Esophagus squamous epithelium (tissue), 4 donors: ENCODE data around the gene MOB1A.

Experiments
- POLR2A ChIP-seq, 4 donors: fragments of 450-650 bp; IDR thresholded peaks; one replicate each; pipeline ENCODE4 v1.6.1; 2017; ENCODE audit warnings: antibody characterized with exemption in 4 of 4, mild to moderate bottlenecking in 4 of 4, moderate library complexity in 3 of 4
- TF ChIP-seq, protein P1 (sequence below), 6 experiments: fragments of 450-650 bp in 4 of 6; fragments of 200-600 bp in 2 of 6; sonication (generic) in 2 of 6; IDR thresholded peaks; one replicate each; pipeline ENCODE4 v1.5.1; 2016 to 2019; ENCODE audit warnings: antibody characterized with exemption in 6 of 6, mild to moderate bottlenecking in 4 of 6, moderate library complexity in 4 of 6

DNA sequence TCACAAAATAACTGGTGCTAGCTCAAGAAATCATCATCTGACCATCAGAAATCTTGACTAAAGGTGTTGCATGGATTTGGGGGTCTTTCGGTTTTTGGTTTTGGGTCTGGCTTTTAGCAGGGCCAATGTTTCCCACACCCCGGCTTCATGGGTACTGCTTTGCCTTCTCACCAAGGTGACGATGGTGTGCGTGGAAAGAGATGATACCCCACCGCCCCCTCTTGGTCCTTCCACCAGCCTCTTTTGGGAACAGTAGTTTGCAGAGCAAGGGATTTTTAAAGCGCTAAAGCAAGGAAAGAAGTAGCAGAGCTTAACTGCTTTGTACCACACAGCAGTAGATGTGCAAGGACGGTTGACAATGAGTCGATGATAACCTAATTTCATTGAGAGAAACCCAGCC lies 73.3 kb downstream of the MOB1A start:
- TF ChIP-seq, protein P1, sequence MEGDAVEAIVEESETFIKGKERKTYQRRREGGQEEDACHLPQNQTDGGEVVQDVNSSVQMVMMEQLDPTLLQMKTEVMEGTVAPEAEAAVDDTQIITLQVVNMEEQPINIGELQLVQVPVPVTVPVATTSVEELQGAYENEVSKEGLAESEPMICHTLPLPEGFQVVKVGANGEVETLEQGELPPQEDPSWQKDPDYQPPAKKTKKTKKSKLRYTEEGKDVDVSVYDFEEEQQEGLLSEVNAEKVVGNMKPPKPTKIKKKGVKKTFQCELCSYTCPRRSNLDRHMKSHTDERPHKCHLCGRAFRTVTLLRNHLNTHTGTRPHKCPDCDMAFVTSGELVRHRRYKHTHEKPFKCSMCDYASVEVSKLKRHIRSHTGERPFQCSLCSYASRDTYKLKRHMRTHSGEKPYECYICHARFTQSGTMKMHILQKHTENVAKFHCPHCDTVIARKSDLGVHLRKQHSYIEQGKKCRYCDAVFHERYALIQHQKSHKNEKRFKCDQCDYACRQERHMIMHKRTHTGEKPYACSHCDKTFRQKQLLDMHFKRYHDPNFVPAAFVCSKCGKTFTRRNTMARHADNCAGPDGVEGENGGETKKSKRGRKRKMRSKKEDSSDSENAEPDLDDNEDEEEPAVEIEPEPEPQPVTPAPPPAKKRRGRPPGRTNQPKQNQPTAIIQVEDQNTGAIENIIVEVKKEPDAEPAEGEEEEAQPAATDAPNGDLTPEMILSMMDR (IDR thresholded peaks at IDR 0.05) = no peak
- no peak for TF ChIP-seq POLR2A (IDR thresholded peaks at IDR 0.05)
